Activated naive CD8-positive, alpha-beta T cell treated with anti-CD3 and anti-CD28 coated beads, Interleukin-2, amount 50 U/mL, for 24 hours (primary cell): Measurements from ENCODE around the gene THADA.

Source experiments
- ATAC-seq: fragments of 150-1000 bp; cut with Tn5 transposase; one replicate; pipeline ENCODE4 v1.10.0; 2021
- DNase-seq: peaks from one replicate; pipeline ENCODE4 v3.0.0; 2021
- H3K27ac Mint-ChIP-seq: one replicate; pipeline ENCODE4 v1.8.0; 2021; ENCODE audit warnings: mild to moderate bottlenecking, mixed read lengths
- H3K27me3 Mint-ChIP-seq: one replicate; pipeline ENCODE4 v1.8.0; 2021; ENCODE audit warnings: mixed read lengths
- H3K36me3 Mint-ChIP-seq: one replicate; pipeline ENCODE4 v1.8.0; 2021; ENCODE audit warnings: low read depth, mixed read lengths
- H3K4me1 Mint-ChIP-seq: one replicate; pipeline ENCODE4 v1.8.0; 2021; ENCODE audit warnings: mixed read lengths
- H3K4me3 Mint-ChIP-seq: one replicate; pipeline ENCODE4 v1.8.0; 2021; ENCODE audit warnings: mild to moderate bottlenecking, moderate library complexity, mixed read lengths
- H3K9me3 Mint-ChIP-seq: one replicate; pipeline ENCODE4 v1.8.0; 2021; ENCODE audit warnings: mixed read lengths

The THADA gene

DNA sequence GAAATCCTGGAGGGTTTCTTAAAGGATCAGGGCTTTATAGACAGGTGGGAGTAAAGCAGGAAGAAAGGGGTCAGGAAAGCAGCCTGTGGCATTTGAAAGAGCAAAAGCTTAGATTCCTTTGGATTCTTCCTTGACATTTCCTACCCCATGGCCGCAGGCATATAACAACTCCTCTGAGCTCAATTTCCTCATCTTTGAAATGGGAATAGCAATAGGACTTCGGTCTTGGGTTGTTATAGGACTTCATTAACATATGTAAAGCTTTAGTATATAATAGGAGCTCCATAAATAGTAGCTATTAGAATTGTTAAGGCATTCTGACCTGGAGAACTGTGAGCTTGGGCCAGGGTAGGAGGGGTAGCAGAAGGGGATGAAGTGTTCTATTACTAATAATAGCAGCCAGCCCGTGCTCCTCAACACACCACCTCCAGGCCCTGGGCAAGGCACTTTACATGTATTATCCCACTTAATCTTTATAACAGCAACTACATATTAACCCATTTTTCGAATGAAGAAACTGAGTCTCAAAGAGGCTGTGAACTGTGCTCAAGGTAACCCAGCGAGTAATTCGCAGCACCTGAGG is 380.1 kb downstream of the THADA start:
- no peaks in the 10 kb centered on the region for H3K9me3 Mint-ChIP-seq
- no peak overlapping the region for H3K27ac Mint-ChIP-seq
- no peak overlapping the region for H3K4me3 Mint-ChIP-seq
- H3K36me3 Mint-ChIP-seq: no peaks in the 10 kb centered on the region
- no peak for DNase-seq
- no peak for ATAC-seq
- H3K27me3 Mint-ChIP-seq: no peaks in the 10 kb centered on the region
- peaks cover 53% of the 10 kb centered on the region for H3K4me1 Mint-ChIP-seq

DNA sequence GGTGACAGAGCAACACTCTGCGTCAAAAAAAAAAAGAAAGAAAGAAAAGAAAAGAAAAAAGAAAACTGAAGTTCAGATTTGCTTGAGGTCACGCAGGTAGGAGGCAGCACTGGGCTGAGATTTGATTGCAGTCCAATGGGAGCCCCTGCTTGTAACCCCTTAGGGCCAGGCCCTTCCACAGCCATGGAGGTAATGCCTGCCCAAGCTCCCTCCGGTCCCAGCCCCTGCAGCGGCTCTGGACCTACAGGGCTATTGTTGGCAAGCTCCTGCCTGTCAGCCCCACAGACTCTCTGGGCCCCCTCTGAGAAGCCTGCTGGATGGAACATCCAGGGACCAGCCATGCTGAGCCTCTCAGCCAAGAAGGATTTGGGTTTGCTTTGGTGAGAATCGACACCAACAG is 381.6 kb downstream of the THADA start:
- Mint-ChIP-seq H3K4me3 (no peak overlapping the region), H3K9me3 (no peaks in the 10 kb centered on the region), H3K4me1 (peaks cover 48% of the 10 kb centered on the region), H3K27ac (no peak overlapping the region), H3K27me3 (no peaks in the 10 kb centered on the region), H3K36me3 (no peaks in the 10 kb centered on the region)
- ATAC-seq (no peak), DNase-seq (no peak)

DNA sequence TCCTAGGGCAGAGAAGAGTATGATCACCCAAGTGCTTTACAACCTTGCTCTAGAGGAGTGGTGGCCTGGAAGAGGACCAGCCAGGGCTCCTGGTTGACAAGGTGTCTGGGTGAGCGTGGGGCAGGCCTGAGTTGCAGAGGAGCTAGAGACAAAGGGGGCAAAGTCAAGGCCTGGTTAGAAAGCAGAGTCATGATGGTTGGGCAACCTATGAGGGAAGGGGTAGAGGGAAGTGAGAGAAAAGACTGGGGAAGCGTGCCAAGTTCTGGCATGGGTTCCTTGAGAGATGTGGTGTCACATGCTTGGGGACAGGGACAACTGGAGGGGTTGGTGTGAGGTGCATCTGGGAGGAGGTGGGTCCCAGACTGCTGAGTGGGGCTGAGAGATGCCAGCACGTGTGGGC is 382.9 kb downstream of the THADA start:
- Mint-ChIP-seq H3K27ac (no peak overlapping the region), H3K4me1 (peaks cover 35% of the 10 kb centered on the region), H3K27me3 (no peaks in the 10 kb centered on the region), H3K36me3 (no peaks in the 10 kb centered on the region), H3K9me3 (no peaks in the 10 kb centered on the region), H3K4me3 (no peak overlapping the region)
- DNase-seq (no peak), ATAC-seq (peak; percentile 12)

DNA sequence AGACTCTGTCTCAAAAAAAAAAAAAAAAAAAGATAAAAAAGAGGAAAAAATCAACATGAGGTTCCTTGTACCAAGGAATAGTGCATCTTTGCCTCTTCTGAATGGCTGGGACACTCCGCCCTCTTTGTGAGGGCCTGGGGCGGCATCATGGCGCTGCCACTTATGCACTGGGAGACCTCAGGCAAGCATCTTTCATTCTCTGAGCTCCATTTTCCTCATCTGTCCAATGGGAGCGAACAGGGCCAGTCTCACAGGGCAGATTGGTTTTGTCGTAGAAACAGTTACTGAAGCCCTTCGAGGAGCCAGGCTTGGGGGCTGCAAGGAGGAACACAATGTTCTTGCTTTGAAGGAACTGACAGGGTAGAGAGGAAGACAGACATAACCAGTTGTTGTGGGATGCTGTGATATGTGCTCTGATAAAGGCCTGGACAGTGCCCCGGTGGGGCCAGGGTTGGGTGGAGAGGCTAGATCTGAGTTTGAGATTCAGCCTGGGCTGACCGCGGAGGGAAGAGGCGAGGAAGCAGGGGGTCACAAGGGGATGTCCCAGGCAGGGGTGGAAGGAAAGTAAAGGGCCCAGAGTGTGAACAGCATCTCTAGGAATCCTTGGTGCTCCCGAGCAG is 383.5 kb downstream of the THADA start:
- H3K27ac Mint-ChIP-seq: no peak overlapping the region
- no peak for DNase-seq

DNA sequence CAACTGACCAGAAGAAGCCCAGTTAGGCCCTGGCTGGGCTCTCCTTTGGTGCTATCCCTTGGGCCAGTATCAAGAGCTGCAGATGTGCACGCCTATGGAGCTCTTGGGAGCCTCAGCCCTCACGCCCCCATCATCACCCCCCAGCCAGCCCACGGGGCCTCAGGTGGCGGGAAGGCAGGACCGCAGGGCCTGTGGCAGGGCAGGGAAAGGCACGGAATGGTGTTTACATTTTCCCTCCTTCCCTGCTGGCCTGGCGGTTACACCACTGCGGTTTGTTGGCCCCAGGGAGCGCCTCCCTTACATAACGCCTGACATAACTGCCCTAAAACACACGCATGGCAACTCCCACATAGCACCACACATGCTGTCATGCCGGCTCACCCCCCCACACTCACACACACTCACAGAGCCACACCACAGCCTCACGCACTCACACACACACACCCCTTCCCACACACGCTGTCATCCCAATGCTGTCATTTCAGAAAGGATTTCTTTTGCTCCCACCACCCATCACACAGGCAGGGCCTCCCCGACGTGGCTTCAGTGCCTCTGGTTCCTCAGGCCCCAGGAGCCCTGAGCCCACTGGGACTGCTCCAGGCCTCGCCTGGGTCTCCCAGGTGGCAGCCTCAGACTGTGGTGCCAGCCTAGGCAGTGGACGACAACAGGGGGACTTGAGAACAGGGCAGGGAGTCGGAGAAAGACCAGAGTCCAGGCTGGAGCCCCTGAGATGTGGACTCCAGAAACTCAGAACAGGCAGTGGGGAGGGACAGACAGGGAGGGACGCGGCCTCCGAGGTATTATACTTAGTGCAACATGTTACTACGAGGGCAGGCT is 385.2 kb downstream of the THADA start:
- ATAC-seq: peak; percentile 48
- Mint-ChIP-seq H3K36me3 (no peaks in the 10 kb centered on the region), H3K27ac (peak overlapping the region; percentile 23), H3K4me3 (no peak overlapping the region), H3K4me1 (peaks cover 28% of the 10 kb centered on the region), H3K9me3 (no peaks in the 10 kb centered on the region), H3K27me3 (no peaks in the 10 kb centered on the region)
- no peak for DNase-seq

More for the DNA sequence above, 383.5 kb downstream of the THADA start:
- Mint-ChIP-seq H3K27me3 (no peaks in the 10 kb centered on the region), H3K36me3 (no peaks in the 10 kb centered on the region), H3K4me1 (peaks cover 29% of the 10 kb centered on the region), H3K9me3 (no peaks in the 10 kb centered on the region), H3K4me3 (no peak overlapping the region)
- no peak for ATAC-seq

DNA sequence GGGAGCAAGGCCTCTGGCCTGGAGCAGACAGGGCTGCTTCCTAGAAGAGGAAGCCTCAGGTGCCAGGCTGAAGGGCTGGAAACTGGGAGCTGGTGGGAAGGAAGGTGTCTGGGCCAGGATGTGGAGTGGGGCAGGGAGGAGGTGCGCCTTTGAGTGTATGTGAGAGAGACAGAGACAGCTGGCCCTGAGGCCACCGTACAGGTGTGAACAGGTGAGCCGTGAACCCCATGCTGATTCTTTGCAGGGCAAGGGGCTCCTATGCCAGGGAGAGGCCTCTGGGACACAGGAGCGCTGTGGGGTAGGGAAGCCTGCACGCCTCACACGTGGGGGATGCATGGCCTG is 385.7 kb downstream of the THADA start:
- Mint-ChIP-seq H3K4me3 (no peak overlapping the region), H3K36me3 (no peaks in the 10 kb centered on the region), H3K4me1 (peaks cover 28% of the 10 kb centered on the region), H3K9me3 (no peaks in the 10 kb centered on the region), H3K27me3 (no peaks in the 10 kb centered on the region), H3K27ac (peak overlapping the region; percentile 22)
- DNase-seq: no peak
- ATAC-seq: no peak

DNA sequence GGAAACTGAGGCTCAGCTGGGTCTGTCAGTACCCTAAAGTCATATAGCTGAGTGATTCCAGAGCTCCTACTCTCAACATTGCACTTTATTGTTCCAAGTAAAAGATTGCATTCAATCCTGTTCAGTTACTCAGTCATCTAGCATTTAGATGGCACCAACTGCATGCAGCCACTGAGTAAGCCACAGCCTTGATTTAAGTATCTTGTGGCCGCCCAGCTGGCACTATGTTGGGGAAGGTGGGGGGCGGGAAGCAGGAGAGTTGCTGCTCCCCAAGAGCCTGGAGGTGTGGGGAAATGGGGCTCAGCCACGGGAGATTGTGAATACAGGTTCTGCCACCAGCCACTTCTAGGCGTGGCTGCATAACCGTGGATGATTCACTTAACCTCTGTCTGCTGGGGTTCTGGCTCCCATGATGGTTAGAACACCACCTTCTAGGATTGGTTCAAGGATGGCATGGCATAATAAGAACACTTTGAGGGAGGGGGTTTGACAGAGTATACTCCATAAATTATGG is 386.6 kb downstream of the THADA start:
- Mint-ChIP-seq H3K4me1 (peaks cover 31% of the 10 kb centered on the region), H3K27me3 (no peaks in the 10 kb centered on the region), H3K4me3 (no peak overlapping the region), H3K9me3 (no peaks in the 10 kb centered on the region), H3K36me3 (no peaks in the 10 kb centered on the region), H3K27ac (no peak overlapping the region)
- ATAC-seq: no peak
- no peak for DNase-seq

DNA sequence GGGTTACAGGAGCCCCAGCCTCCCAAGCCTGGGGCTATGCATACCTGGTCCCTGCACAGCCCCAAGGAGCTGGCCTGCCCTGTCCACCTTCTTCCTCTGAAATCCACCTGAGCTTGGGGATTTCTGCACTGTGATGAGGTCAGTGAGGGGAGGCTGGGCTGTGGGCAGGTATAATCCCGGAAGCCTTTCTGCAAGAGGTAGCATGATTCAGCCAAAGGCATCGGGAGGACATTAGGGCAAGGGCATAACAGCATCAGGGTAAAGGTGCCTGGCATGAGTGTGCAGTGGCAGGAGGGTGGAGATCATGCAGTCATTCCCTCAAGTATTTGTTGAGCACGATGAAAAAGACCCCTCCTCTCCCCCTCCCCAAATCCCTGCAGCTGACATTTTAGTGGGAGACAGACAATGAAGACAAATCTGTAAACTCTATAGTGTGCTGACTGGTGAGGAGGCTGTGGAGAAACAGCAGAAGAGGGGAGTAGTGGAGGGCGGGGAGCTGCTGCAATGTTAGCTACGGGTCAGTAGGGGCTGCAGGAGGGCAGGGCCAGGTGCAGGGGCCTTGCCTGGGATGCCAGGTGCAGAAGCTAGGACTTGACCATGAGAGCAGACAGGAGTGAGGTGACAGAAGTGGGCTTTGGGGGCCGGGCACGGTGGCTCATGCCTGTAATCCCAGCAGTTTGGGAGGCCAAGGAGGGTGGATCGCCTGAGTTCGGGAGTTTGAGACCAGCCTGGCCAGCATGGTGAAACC is 388.1 kb downstream of the THADA start:
- H3K9me3 Mint-ChIP-seq: no peaks in the 10 kb centered on the region
- peaks cover 27% of the 10 kb centered on the region for H3K4me1 Mint-ChIP-seq
- H3K4me3 Mint-ChIP-seq: no peak overlapping the region
- H3K27ac Mint-ChIP-seq: no peak overlapping the region
- DNase-seq: no peak
- ATAC-seq: no peak
- no peaks in the 10 kb centered on the region for H3K36me3 Mint-ChIP-seq
- no peaks in the 10 kb centered on the region for H3K27me3 Mint-ChIP-seq

DNA sequence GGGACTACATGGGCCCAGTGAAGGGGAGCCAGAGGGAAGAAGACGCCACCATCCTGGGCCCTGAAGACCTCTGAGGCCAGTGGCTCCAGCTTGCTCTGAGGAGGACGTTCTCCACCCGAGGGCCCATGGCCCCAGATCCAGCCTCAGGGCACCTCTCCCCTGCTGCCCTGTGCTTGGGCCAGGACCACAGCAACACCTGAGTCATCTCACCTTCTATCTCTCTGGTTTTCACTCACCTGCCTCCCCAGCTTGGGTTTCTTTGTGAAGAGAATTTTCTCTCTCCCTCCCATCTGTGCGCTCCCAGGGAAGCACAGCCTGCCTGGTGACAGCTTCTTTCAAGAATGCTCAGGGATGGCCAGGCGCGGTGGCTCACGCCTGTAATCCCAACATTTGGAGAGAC is 389.2 kb downstream of the THADA start:
- H3K27ac Mint-ChIP-seq: no peak overlapping the region
- no peaks in the 10 kb centered on the region for H3K27me3 Mint-ChIP-seq
- H3K4me3 Mint-ChIP-seq: no peak overlapping the region
- DNase-seq: no peak
- no peak for ATAC-seq
- H3K4me1 Mint-ChIP-seq: peaks cover 24% of the 10 kb centered on the region
- H3K36me3 Mint-ChIP-seq: no peaks in the 10 kb centered on the region
- no peaks in the 10 kb centered on the region for H3K9me3 Mint-ChIP-seq

DNA sequence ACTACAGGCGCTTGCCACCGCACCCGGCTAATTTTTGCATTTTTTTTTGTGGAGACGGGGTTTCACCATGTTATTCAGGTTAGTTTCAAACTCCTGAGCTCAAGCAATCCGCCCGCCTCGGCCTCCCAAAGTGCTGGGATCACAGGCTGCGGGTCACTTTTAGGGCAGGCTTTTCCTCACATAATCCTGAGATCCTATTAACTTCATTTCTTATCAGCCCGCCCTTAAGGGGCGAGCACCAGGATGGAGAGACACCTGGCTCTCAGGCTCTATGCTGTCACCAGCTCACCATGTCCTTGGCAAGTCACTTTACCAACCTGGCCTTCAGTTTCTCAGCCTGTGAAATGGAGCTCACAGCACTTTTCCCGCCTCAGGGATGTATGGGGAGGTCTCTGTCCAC is 392.5 kb downstream of the THADA start:
- H3K9me3 Mint-ChIP-seq: no peaks in the 10 kb centered on the region
- no peak for ATAC-seq
- peaks cover 14% of the 10 kb centered on the region for H3K4me1 Mint-ChIP-seq
- no peak overlapping the region for H3K4me3 Mint-ChIP-seq
- no peaks in the 10 kb centered on the region for H3K36me3 Mint-ChIP-seq
- DNase-seq: no peak
- no peaks in the 10 kb centered on the region for H3K27me3 Mint-ChIP-seq
- no peak overlapping the region for H3K27ac Mint-ChIP-seq

DNA sequence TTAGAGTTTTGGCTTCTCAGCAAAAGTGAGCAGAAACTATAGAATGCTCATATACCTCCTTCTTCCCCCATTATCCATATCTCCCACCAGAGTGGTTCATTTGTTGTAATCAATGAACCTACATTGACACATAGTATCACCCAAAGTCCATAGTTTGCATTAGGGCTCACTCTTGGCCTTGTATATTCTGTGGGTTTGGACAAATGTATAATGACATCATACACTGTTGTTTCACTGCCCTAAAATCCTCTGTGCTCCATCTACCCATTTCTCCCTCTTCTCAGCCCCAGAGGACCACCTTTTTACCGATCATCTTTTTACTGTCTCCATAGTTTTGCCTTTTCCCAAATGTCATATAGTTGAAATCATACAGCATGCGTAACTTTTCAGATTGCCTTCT is 393.5 kb downstream of the THADA start:
- Mint-ChIP-seq H3K27me3 (no peaks in the 10 kb centered on the region), H3K4me3 (no peak overlapping the region), H3K36me3 (no peaks in the 10 kb centered on the region), H3K9me3 (no peaks in the 10 kb centered on the region), H3K27ac (no peak overlapping the region), H3K4me1 (peaks cover 20% of the 10 kb centered on the region)
- ATAC-seq (no peak), DNase-seq (no peak)

DNA sequence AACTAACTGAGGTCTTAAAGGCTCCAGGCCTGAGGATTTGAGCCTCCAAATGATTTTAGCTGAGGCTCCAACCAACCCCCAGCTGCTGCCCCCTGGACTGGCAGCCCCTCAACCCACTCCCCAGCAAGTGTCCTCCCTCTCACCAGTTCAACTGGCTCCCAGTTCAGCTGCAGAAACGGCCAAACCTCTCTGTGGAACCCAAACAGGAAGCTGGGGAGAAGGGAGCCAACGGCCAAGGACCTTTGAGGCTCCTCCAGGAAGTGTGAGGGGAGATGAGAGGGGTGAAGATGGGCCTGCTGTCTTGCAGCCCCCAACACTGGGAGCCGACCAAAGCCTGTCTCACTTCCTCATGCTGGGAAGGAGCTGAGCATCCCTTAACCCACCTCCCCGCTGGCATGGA is 394.3 kb downstream of the THADA start:
- Mint-ChIP-seq H3K27ac (no peak overlapping the region), H3K9me3 (no peaks in the 10 kb centered on the region), H3K4me1 (peaks cover 28% of the 10 kb centered on the region), H3K4me3 (no peak overlapping the region), H3K36me3 (no peaks in the 10 kb centered on the region), H3K27me3 (no peaks in the 10 kb centered on the region)
- ATAC-seq: no peak
- no peak for DNase-seq

DNA sequence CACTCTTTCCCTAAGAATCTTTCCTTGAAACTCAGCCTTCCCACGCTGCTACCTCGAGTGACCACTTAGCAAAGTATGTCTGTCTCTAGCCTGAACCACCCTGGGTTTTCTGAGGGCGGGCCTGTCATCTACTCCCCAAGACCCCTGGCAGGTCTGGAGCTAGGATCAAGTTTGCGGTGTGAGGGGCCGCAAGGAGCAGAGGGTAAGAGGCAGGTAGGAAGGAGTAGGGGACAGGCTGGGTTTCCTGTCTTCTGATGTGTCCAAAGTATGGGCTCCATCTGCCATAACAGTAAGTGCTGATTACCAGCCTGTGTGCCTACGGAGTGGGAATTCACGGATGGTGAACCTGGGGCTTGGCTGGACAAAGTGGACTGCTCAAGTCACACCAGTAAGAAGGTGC is 394.8 kb downstream of the THADA start:
- Mint-ChIP-seq H3K36me3 (no peaks in the 10 kb centered on the region), H3K27ac (no peak overlapping the region), H3K9me3 (no peaks in the 10 kb centered on the region), H3K4me1 (peaks cover 27% of the 10 kb centered on the region), H3K4me3 (no peak overlapping the region), H3K27me3 (no peaks in the 10 kb centered on the region)
- DNase-seq (no peak), ATAC-seq (no peak)

DNA sequence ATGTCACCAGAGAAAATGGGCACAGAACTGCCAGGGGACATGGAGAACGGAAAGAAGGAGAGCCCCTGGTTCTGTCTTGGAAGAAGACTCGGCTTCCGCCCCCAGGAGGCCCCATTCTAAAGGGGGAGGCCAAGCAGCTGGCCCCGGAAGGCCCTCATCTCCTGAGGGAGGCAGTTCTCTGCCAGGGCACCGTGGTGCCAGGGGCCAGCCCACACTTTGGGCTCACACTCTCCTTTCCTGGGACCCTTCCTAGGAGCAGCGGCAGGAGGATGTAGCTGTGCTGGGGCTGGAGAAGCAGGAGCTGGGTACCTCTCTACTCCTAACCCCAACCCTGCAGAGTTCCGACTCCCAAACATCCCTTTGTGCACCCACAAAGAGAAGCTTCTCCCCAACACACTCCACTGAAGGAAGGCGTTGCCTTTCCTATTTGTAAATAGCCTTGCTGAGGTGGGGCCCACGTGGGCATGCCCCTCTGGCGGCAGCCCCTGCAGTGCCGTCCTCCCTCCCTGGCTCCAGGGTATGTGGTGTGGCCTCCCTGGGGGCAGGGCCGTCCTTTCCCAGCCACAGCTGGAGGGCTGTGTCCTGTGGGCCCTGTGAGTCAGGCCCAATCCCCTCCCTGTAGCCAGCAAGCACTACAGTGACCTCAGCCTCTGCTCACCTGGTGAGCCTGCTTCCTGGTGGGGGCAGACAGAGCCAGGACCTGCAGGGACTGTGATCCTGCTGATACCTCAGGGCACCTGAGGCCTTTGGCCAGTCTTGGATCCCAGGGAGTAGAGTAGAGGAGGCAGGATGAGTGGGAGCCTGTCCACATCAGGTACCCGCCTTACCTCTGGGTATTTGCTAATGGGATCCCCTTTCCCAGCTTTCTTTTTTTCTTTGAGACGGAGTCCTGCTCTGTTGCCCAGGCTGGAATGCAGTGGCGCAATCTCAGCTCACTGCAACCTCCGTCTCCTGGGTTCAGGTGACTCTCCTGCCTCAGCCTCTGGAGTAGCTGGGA is 396.0 kb downstream of the THADA start:
- ATAC-seq: no peak
- Mint-ChIP-seq H3K27me3 (no peaks in the 10 kb centered on the region), H3K36me3 (no peaks in the 10 kb centered on the region), H3K4me1 (peaks cover 35% of the 10 kb centered on the region), H3K27ac (no peak overlapping the region), H3K4me3 (no peak overlapping the region), H3K9me3 (no peaks in the 10 kb centered on the region)
- no peak for DNase-seq
